ENCODE data around the gene CHML. TPM values are rescaled to one million over a fixed set of nuclear protein-coding genes. Genes with fewer than 3 reads are reported as not detected.

Gene CHML
- total and polyA plus RNA-seq, 10 of the 15 experiments (the other 5 are each of a cell fraction or from before 2014, with no cell fraction given), result 2.0 to 15.5 (median 6.0) TPM

DNA sequence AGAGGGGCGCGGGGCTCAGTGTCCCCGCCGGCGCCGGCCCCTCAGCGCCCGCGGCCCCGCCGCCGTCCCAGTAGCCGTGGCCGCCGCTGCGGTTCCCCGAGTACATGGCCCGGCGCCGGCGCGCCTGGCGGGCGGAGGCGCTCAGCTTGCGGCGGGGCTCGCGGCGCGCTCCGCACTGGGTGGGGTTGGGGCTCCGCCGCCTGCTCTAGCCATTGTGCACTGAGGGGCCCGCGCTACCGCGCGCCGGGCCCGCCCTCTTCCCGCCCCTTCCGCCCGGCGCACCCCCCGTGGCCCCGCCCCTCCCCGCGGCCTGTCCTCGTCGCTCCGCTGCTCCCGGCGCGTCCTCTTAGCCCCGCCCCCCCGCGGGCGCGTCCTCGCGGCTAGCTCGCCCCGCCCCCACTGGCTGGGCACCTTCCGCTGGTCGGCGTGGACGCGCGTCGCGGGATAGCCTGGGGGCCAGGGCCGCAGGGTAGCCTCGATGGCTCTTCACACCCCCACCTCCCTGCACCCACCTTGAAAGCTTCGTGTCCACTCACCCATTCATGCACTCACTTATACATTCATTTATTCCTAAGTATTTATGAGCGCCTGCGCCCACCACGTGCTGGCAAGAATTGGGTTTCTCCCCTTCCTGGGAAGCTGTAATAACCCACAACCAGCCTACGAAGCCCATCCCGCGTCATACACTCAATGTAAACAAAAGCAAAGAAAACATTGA lies at the start of gene CHML, which contains the start of gene OPN3 (continued):
- TF ChIP-seq RBBP5 (conservative IDR thresholded peaks at IDR 0.05) (no peak), TCF12 (IDR thresholded peaks at IDR 0.05; ENCODE audit: low read depth, low read length) (no peak), ASH2L (IDR thresholded peaks at IDR 0.05; ENCODE audit: borderline replicate concordance, low read depth) (no peak), BRCA1 (IDR thresholded peaks at IDR 0.05; ENCODE audit: low read depth, low read length) (no peak), CHD1 (IDR thresholded peaks at IDR 0.05; ENCODE audit: low read depth, low read length) (no peak), YY1 (IDR thresholded peaks at IDR 0.05; ENCODE audit: low read depth, low read length) (peak; percentile 79), CBX3 (IDR thresholded peaks at IDR 0.05; ENCODE audit: borderline replicate concordance, low read depth) (no peak), EZH2 (IDR thresholded peaks at IDR 0.05; ENCODE audit: borderline replicate concordance, control insufficient read depth, low read depth, low read length) (no peak), SPI1 (IDR thresholded peaks at IDR 0.05; ENCODE audit: borderline replicate concordance, insufficient read depth, low read depth, low read length) (no peak), CBX5 (IDR thresholded peaks at IDR 0.05; ENCODE audit: low read depth) (no peak), TCF7 (IDR thresholded peaks at IDR 0.05; ENCODE audit: borderline replicate concordance) (no peak), GATAD2B (conservative IDR thresholded peaks at IDR 0.05; ENCODE audit: low read depth) (peak; percentile 72; the same call in 1 of the 2 replicates), TBL1XR1 (IDR thresholded peaks at IDR 0.05; ENCODE audit: low read depth, low read length) (no peak), MTA2 (IDR thresholded peaks at IDR 0.05; ENCODE audit: low read depth) (no peak), CREM (IDR thresholded peaks at IDR 0.05; ENCODE audit: low read depth) (no peak), MXI1 (IDR thresholded peaks at IDR 0.05; ENCODE audit: low read depth, low read length) (no peak), BACH1 (IDR thresholded peaks at IDR 0.05; ENCODE audit: borderline replicate concordance) (peak; percentile 63; the same call in 1 of the 2 replicates), EED (IDR thresholded peaks at IDR 0.05; ENCODE audit: low read depth) (no peak), KAT2A (conservative IDR thresholded peaks at IDR 0.05; ENCODE audit: control insufficient read depth, low read depth, low read length) (no peak), PML (IDR thresholded peaks at IDR 0.05; ENCODE audit: low read length) (peak; percentile 40; the same call in 1 of the 2 replicates)
- TF ChIP-seq, protein P1, sequence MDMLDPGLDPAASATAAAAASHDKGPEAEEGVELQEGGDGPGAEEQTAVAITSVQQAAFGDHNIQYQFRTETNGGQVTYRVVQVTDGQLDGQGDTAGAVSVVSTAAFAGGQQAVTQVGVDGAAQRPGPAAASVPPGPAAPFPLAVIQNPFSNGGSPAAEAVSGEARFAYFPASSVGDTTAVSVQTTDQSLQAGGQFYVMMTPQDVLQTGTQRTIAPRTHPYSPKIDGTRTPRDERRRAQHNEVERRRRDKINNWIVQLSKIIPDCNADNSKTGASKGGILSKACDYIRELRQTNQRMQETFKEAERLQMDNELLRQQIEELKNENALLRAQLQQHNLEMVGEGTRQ (IDR thresholded peaks at IDR 0.05; ENCODE audit: borderline replicate concordance, low read depth, low read length), result no peak
- TF ChIP-seq, protein P2, sequence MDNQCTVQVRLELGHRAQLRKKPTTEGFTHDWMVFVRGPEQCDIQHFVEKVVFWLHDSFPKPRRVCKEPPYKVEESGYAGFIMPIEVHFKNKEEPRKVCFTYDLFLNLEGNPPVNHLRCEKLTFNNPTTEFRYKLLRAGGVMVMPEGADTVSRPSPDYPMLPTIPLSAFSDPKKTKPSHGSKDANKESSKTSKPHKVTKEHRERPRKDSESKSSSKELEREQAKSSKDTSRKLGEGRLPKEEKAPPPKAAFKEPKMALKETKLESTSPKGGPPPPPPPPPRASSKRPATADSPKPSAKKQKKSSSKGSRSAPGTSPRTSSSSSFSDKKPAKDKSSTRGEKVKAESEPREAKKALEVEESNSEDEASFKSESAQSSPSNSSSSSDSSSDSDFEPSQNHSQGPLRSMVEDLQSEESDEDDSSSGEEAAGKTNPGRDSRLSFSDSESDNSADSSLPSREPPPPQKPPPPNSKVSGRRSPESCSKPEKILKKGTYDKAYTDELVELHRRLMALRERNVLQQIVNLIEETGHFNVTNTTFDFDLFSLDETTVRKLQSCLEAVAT (IDR thresholded peaks at IDR 0.05), result no peak
- TF ChIP-seq, protein P3, sequence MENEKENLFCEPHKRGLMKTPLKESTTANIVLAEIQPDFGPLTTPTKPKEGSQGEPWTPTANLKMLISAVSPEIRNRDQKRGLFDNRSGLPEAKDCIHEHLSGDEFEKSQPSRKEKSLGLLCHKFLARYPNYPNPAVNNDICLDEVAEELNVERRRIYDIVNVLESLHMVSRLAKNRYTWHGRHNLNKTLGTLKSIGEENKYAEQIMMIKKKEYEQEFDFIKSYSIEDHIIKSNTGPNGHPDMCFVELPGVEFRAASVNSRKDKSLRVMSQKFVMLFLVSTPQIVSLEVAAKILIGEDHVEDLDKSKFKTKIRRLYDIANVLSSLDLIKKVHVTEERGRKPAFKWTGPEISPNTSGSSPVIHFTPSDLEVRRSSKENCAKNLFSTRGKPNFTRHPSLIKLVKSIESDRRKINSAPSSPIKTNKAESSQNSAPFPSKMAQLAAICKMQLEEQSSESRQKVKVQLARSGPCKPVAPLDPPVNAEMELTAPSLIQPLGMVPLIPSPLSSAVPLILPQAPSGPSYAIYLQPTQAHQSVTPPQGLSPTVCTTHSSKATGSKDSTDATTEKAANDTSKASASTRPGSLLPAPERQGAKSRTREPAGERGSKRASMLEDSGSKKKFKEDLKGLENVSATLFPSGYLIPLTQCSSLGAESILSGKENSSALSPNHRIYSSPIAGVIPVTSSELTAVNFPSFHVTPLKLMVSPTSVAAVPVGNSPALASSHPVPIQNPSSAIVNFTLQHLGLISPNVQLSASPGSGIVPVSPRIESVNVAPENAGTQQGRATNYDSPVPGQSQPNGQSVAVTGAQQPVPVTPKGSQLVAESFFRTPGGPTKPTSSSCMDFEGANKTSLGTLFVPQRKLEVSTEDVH (IDR thresholded peaks at IDR 0.05; ENCODE audit: low read depth, partially characterized antibody), result no peak
- TF ChIP-seq, protein P4, sequence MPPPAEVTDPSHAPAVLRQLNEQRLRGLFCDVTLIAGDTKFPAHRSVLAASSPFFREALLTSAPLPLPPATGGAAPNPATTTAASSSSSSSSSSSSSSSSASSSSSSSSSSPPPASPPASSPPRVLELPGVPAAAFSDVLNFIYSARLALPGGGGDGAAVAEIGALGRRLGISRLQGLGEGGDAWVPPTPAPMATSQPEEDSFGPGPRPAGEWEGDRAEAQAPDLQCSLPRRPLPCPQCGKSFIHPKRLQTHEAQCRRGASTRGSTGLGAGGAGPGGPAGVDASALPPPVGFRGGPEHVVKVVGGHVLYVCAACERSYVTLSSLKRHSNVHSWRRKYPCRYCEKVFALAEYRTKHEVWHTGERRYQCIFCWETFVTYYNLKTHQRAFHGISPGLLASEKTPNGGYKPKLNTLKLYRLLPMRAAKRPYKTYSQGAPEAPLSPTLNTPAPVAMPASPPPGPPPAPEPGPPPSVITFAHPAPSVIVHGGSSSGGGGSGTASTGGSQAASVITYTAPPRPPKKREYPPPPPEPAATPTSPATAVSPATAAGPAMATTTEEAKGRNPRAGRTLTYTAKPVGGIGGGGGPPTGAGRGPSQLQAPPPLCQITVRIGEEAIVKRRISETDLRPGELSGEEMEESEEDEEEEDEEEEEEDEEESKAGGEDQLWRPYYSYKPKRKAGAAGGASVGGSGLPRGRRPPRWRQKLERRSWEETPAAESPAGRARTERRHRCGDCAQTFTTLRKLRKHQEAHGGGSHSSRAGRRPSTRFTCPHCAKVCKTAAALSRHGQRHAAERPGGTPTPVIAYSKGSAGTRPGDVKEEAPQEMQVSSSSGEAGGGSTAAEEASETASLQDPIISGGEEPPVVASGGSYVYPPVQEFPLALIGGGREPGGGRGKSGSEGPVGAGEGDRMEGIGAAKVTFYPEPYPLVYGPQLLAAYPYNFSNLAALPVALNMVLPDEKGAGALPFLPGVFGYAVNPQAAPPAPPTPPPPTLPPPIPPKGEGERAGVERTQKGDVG (CRISPR knock-in tag; IDR thresholded peaks at IDR 0.05), result no peak

Measured in GM12878 (cell line).